HL-60 (cell line): ENCODE data around the gene MNAT1.

Experiments used
- CTCF ChIP-seq: IDR thresholded peaks from one replicate; pipeline ENCODE4 v1.5.1; 2011; ENCODE audit warnings: low read length, control low read depth, inconsistent platforms; ENCODE audit not compliant: insufficient read depth
- TF ChIP-seq, protein P1 (sequence below): IDR thresholded peaks from 2 replicates; pipeline ENCODE4 v1.6.1; 2012; ENCODE audit warnings: low read depth; ENCODE audit not compliant: insufficient replicate concordance

DNA sequence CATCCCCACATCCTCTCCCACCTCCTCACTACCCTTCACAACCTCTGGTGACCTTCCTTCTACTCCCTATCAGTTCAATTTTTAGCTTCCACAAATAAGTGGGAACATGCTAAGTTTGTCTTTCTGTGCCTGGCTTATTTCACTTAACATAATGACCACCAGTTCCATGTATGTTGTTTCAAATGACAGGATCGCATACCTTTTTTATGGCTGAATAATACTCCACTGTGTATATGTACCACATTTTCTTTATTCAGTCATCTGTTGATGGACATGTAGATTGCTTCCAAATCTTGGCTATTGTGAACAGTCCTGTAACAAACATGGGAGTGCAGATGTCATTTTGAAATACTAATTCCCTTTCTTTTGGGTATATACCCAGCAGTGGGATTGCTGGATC is 147.7 kb downstream of the MNAT1 start:
- no peak for TF ChIP-seq CTCF
- TF ChIP-seq, protein P1, sequence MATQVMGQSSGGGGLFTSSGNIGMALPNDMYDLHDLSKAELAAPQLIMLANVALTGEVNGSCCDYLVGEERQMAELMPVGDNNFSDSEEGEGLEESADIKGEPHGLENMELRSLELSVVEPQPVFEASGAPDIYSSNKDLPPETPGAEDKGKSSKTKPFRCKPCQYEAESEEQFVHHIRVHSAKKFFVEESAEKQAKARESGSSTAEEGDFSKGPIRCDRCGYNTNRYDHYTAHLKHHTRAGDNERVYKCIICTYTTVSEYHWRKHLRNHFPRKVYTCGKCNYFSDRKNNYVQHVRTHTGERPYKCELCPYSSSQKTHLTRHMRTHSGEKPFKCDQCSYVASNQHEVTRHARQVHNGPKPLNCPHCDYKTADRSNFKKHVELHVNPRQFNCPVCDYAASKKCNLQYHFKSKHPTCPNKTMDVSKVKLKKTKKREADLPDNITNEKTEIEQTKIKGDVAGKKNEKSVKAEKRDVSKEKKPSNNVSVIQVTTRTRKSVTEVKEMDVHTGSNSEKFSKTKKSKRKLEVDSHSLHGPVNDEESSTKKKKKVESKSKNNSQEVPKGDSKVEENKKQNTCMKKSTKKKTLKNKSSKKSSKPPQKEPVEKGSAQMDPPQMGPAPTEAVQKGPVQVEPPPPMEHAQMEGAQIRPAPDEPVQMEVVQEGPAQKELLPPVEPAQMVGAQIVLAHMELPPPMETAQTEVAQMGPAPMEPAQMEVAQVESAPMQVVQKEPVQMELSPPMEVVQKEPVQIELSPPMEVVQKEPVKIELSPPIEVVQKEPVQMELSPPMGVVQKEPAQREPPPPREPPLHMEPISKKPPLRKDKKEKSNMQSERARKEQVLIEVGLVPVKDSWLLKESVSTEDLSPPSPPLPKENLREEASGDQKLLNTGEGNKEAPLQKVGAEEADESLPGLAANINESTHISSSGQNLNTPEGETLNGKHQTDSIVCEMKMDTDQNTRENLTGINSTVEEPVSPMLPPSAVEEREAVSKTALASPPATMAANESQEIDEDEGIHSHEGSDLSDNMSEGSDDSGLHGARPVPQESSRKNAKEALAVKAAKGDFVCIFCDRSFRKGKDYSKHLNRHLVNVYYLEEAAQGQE: no peak
